ENCODE results near the gene DCLK1. TPM values are rescaled to one million over a fixed set of nuclear protein-coding genes. Genes with fewer than 3 reads are reported as not detected.
"Not testable (repeated sequence)": the region's sequence is repeated elsewhere in the genome, so short reads cannot be mapped to it uniquely, and the experiment has no call there.

DCLK1 gene
- total RNA-seq, 1 donor from 2014 or later, result 9.1 TPM

GRCh38 chr13:36108954-36109353 lies 22.2 kb downstream of the DCLK1 start:
- H3K4me3 Mint-ChIP-seq (ENCODE audit: unreplicated experiment), result no peak overlapping the region
- H3K9me3 Mint-ChIP-seq (ENCODE audit: unreplicated experiment), result no peaks in the 10 kb centered on the region
- peaks cover 25% of the 10 kb centered on the region for H3K27me3 Mint-ChIP-seq (ENCODE audit: unreplicated experiment)
- H3K27ac Mint-ChIP-seq (ENCODE audit: unreplicated experiment), result no peak overlapping the region
- no peak for DNase-seq (ENCODE audit: extremely low spot score, unreplicated experiment)
- no peak for TF ChIP-seq CTCF (IDR thresholded peaks at IDR 0.05)
- H3K4me1 Mint-ChIP-seq (ENCODE audit: unreplicated experiment), result peaks cover 3% of the 10 kb centered on the region
- H3K36me3 Mint-ChIP-seq (ENCODE audit: unreplicated experiment), result no peaks in the 10 kb centered on the region

GRCh38 chr13:36108342-36108741 lies 22.8 kb downstream of the DCLK1 start:
- no peak for TF ChIP-seq CTCF (IDR thresholded peaks at IDR 0.05)
- Mint-ChIP-seq H3K9me3 (ENCODE audit: unreplicated experiment) (no peaks in the 10 kb centered on the region), H3K27me3 (ENCODE audit: unreplicated experiment) (peaks cover 25% of the 10 kb centered on the region), H3K4me3 (ENCODE audit: unreplicated experiment) (no peak overlapping the region), H3K27ac (ENCODE audit: unreplicated experiment) (no peak overlapping the region), H3K36me3 (ENCODE audit: unreplicated experiment) (no peaks in the 10 kb centered on the region), H3K4me1 (ENCODE audit: unreplicated experiment) (peaks cover 3% of the 10 kb centered on the region)
- no peak for DNase-seq (ENCODE audit: extremely low spot score, unreplicated experiment)

GRCh38 chr13:36107521-36107920 lies 23.7 kb downstream of the DCLK1 start:
- Mint-ChIP-seq H3K27ac (ENCODE audit: unreplicated experiment) (no peak overlapping the region), H3K4me1 (ENCODE audit: unreplicated experiment) (peaks cover 3% of the 10 kb centered on the region), H3K27me3 (ENCODE audit: unreplicated experiment) (peaks cover 27% of the 10 kb centered on the region), H3K9me3 (ENCODE audit: unreplicated experiment) (no peaks in the 10 kb centered on the region), H3K4me3 (ENCODE audit: unreplicated experiment) (no peak overlapping the region), H3K36me3 (ENCODE audit: unreplicated experiment) (no peaks in the 10 kb centered on the region)
- DNase-seq (ENCODE audit: extremely low spot score, unreplicated experiment), result no peak
- TF ChIP-seq CTCF (IDR thresholded peaks at IDR 0.05), result no peak

GRCh38 chr13:36105726-36106125 lies 25.5 kb downstream of the DCLK1 start:
- Mint-ChIP-seq H3K9me3 (ENCODE audit: unreplicated experiment) (no peaks in the 10 kb centered on the region), H3K4me1 (ENCODE audit: unreplicated experiment) (peaks cover 3% of the 10 kb centered on the region), H3K27me3 (ENCODE audit: unreplicated experiment) (peaks cover 34% of the 10 kb centered on the region), H3K4me3 (ENCODE audit: unreplicated experiment) (no peak overlapping the region), H3K27ac (ENCODE audit: unreplicated experiment) (no peak overlapping the region), H3K36me3 (ENCODE audit: unreplicated experiment) (no peaks in the 10 kb centered on the region)
- no peak for TF ChIP-seq CTCF (IDR thresholded peaks at IDR 0.05)
- DNase-seq (ENCODE audit: extremely low spot score, unreplicated experiment), result no peak

GRCh38 chr13:36102721-36103120 lies 28.5 kb downstream of the DCLK1 start:
- H3K27ac Mint-ChIP-seq (ENCODE audit: unreplicated experiment), result no peak overlapping the region
- no peak for DNase-seq (ENCODE audit: extremely low spot score, unreplicated experiment)
- H3K4me3 Mint-ChIP-seq (ENCODE audit: unreplicated experiment), result no peak overlapping the region
- H3K4me1 Mint-ChIP-seq (ENCODE audit: unreplicated experiment), result no peaks in the 10 kb centered on the region
- no peaks in the 10 kb centered on the region for H3K36me3 Mint-ChIP-seq (ENCODE audit: unreplicated experiment)
- H3K9me3 Mint-ChIP-seq (ENCODE audit: unreplicated experiment), result no peaks in the 10 kb centered on the region
- peaks cover 19% of the 10 kb centered on the region for H3K27me3 Mint-ChIP-seq (ENCODE audit: unreplicated experiment)
- no peak for TF ChIP-seq CTCF (IDR thresholded peaks at IDR 0.05)

- not testable (repeated sequence) for H3K4me1 Mint-ChIP-seq (ENCODE audit: unreplicated experiment); H3K27ac Mint-ChIP-seq (ENCODE audit: unreplicated experiment); H3K9me3 Mint-ChIP-seq (ENCODE audit: unreplicated experiment); DNase-seq (ENCODE audit: extremely low spot score, unreplicated experiment); H3K4me3 Mint-ChIP-seq (ENCODE audit: unreplicated experiment); H3K36me3 Mint-ChIP-seq (ENCODE audit: unreplicated experiment)
- peaks cover 19% of the 10 kb centered on the region for H3K27me3 Mint-ChIP-seq (ENCODE audit: unreplicated experiment)
These were observed 29.3 kb downstream of the DCLK1 start for GRCh38 chr13:36101907-36102306.
